ENCODE results near the gene C11orf65.

DNA sequence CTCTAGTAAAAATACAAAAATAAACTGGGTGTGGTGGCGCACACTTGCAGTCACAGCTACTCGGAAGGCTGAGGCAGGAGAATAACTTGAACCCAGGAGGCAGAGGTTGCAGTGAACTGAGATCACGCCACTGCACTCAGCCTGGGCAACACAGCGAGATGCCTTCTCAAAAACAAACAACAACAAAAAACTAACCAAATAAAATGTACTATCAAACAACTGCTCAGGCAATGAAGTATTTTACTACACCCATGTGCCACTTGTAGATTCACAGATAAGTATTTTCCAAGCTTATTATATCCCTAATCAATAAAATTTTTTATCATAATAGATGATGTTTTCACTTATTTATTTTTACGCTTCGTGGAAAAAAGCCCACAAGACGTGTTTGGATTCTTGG lies 924 bp downstream of the C11orf65 start:
- TF ChIP-seq, protein P1, sequence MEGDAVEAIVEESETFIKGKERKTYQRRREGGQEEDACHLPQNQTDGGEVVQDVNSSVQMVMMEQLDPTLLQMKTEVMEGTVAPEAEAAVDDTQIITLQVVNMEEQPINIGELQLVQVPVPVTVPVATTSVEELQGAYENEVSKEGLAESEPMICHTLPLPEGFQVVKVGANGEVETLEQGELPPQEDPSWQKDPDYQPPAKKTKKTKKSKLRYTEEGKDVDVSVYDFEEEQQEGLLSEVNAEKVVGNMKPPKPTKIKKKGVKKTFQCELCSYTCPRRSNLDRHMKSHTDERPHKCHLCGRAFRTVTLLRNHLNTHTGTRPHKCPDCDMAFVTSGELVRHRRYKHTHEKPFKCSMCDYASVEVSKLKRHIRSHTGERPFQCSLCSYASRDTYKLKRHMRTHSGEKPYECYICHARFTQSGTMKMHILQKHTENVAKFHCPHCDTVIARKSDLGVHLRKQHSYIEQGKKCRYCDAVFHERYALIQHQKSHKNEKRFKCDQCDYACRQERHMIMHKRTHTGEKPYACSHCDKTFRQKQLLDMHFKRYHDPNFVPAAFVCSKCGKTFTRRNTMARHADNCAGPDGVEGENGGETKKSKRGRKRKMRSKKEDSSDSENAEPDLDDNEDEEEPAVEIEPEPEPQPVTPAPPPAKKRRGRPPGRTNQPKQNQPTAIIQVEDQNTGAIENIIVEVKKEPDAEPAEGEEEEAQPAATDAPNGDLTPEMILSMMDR (conservative IDR thresholded peaks at IDR 0.05; ENCODE audit: low read length) = no peak
- TF ChIP-seq EZH2phosphoT487 (IDR thresholded peaks at IDR 0.05; ENCODE audit: borderline replicate concordance, low read depth, low read length) = no peak

Measured in OCI-LY7 (cell line).